Omental fat pad (tissue), 4 donors: ENCODE results near the gene PKNOX2. TPM values are rescaled to one million over a fixed set of nuclear protein-coding genes. Genes with fewer than 3 reads are reported as not detected.

Experiments used
- ATAC-seq: fragments of 150-250 bp; one replicate; pipeline ENCODE4 v1.9.1; 2016; ENCODE audit warnings: mild to moderate bottlenecking, moderate library complexity; ENCODE audit not compliant: low FRiP score
- DNase-seq: peaks from one replicate; pipeline ENCODE4 v3.0.0-alpha.2; 2019; ENCODE audit warnings: low spot score
- total RNA-seq, 4 donors: library from RNA; depleted of rRNA; stranded (reverse); fragments of >200 nt; gene quantifications; one replicate each; pipeline ENCODE4 v1.1.0, GENCODE V29; 2016
- TF ChIP-seq, protein P1 (sequence below), 3 donors: fragments of 450-650 bp; IDR thresholded peaks; one replicate each; pipeline ENCODE4 v1.5.1; 2016 to 2017; ENCODE audit warnings: antibody characterized with exemption in 3 of 3, mild to moderate bottlenecking in 3 of 3, moderate library complexity in 2 of 3

Gene PKNOX2
- total RNA-seq, 4 donors from 2014 or later = 0.19 to 2.7 (median 0.82) TPM

DNA sequence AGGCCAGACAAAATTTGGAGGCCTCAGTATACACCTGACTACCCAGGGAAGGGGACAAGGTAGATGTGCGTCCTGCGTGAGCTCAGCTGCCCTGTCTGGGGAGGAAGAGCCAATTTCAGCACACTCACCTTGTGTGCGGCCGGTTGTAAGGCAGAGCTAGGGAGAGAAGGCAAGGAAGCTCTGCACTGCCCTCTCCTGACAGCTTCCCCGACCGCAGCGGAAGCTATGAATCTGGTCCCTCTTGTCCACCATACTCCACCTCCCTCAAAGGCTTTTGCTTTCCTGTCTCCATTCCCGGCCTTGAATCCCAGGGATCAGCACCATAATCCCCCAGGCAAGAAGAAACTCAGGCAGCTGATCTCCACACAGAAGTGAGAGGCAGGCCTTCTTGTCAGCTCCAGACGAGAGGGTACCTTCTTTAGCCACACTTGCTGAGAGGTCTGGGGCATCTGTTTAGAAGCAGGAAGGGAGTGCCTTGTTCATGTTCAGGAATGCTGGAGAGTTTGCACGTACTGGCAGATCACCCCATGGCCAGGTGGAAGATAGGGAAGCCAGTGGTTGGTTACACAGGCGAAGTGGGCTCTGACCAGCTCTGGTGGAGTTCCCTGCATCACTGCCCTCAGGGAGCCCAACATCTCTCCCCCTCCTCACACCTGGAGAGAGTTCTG is 269.0 kb downstream of the PKNOX2 start:
- ATAC-seq (peak; percentile 70), DNase-seq (no peak)
- TF ChIP-seq, protein P1, sequence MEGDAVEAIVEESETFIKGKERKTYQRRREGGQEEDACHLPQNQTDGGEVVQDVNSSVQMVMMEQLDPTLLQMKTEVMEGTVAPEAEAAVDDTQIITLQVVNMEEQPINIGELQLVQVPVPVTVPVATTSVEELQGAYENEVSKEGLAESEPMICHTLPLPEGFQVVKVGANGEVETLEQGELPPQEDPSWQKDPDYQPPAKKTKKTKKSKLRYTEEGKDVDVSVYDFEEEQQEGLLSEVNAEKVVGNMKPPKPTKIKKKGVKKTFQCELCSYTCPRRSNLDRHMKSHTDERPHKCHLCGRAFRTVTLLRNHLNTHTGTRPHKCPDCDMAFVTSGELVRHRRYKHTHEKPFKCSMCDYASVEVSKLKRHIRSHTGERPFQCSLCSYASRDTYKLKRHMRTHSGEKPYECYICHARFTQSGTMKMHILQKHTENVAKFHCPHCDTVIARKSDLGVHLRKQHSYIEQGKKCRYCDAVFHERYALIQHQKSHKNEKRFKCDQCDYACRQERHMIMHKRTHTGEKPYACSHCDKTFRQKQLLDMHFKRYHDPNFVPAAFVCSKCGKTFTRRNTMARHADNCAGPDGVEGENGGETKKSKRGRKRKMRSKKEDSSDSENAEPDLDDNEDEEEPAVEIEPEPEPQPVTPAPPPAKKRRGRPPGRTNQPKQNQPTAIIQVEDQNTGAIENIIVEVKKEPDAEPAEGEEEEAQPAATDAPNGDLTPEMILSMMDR (IDR thresholded peaks at IDR 0.05) = no peak

DNA sequence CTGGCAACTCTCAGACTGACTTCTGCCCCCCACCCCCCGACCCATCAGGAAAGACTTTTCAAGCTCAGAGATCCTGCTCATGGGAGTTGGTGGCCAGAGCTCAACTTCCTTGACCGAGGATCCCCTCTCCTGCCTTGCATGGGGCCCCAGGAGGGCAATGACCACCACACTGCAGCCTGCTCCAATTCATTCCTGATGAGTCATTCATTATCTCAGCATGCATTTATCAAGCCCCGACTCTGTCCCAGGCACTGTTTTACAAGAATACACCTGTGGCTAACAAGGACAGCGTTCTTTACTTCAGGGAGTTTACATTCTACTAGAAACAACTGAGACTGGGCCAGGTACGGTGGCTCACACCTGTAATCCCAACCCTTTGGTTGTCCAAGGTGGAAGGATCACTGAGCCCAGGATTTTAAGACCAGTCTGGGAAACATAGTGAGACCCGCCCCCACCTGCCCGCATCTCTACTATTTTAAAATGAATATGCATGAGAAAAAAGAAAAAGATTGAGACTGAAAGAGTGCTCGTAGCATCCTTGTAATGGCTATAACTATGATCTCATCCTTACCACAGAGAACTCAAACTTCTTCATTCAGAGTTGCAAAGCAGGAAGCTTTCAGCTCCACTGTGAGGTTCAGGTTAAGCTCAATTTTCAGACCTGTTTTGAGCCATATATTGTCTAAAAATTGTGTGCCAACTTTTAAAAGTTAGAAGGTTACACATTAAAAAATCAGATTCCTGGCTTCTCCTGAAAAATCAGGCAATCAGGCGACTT is 271.1 kb downstream of the PKNOX2 start:
- ATAC-seq (no peak), DNase-seq (no peak)
- TF ChIP-seq, protein P1 (IDR thresholded peaks at IDR 0.05) = no peak

DNA sequence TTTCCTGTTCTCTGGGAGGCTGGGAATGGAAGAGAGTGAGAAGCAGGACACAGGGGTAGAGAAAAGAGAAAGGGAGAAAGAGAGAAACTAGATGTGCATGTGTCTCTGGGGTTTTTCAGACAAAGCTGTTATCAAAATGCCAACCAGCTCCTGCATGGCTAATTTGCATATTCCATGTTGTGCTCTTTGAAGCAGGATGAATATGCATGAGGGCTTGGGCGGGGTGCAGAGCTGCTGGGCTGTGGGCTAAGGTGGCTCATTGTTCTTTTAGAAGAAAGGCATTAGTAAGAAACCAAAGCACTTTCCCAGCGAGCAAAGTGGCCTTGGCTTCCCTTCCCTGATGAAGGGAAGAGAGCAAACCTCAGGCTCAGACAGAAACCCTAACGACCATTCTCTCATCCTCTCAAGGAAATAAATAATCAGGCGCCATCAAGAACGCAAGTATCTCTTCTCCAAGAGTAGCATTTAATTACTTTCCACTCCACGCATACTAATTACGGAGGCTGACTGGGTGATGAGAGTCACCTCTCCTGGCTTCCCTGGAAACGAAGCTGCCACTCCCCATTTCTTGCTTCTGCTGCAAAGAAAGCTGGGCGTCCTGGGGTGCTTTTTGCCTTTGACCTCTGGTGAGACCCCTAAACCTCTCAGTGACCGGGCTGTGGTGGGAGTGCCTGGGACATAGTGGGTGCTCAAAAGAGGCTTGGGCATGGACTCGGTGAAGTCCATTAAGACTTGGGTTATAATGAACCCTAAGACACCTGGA is 277.3 kb downstream of the PKNOX2 start:
- no peak for ATAC-seq
- no peak for DNase-seq
- TF ChIP-seq, protein P1 (IDR thresholded peaks at IDR 0.05) = no peak

DNA sequence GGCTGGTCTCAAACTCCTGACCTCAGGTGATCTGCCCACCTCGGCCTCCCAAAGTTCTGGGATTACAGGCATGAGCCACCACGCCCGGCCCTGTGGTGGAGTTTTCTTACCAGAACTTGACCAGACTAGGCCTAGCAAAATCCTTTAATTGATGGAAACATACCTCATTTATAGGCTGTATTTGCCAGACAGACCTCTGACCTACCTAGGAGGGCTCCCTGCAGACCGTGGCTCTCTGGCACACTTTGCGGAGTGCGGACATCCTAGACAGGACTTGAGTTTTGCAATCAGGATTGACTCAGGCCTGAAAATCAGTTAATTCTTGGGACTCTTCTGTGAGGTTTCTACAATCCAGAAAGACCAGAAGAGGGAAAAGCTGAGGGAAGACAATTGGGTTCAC is 278.4 kb downstream of the PKNOX2 start:
- ATAC-seq (no peak), DNase-seq (no peak)
- TF ChIP-seq, protein P1 (IDR thresholded peaks at IDR 0.05) = no peak

DNA sequence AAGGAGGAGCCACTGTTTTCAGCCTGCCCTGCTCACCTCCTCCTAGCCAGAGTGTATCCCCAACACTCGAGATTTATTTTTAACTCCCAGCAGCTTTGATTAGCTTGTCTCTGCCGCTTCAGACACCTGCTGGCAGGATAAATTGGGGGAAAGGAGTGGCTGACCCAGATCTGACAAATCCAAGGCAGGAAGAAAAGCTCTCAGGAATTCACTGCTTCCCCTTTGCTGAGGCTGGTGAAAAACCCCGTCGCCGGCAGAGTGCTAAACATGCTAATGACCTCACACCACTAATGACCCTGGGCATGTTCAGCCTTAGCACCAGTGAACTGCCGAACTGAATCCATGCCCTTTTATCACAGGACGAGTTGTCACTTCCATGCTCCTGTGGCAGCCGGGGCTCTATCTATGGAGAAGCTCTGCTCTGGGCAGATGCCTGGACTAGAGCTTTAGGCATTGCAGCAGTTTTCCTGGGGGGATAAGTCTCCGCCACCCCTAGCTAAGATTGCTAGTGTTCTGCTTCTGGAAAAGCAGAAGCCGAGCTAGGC is 279.3 kb downstream of the PKNOX2 start:
- no peak for DNase-seq

DNA sequence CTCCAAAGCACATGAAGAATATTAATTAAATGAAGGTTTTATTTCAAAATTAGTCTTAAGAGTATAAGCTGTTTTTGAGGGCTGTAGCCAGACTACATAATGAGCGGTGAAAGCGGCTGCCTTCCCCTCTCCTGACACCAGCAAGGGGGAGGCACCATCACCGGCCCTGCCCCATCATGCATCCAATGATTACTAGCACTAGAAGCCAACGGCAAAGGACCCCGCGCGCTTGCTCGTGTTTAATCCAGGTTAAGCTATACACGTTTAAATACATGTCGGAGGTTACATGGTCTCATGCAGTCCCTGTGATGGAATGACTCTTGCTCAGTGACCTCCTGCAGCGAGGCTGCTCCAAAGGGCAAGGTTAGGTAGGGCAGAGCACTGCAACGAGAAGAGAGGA is 281.2 kb downstream of the PKNOX2 start:
- ATAC-seq = no peak
- TF ChIP-seq, protein P1 (IDR thresholded peaks at IDR 0.05) = no peak
- no peak for DNase-seq

More for the DNA sequence above, 279.3 kb downstream of the PKNOX2 start:
- TF ChIP-seq, protein P1 (IDR thresholded peaks at IDR 0.05) = no peak
- ATAC-seq = no peak
